ENCODE data around the gene FOXD2. TPM values are rescaled to one million over a fixed set of nuclear protein-coding genes. Genes with fewer than 3 reads are reported as not detected.
A peak's percentile ranks its signal among the peaks of the same experiment; 100 is the strongest.

FOXD2 gene
- polyA plus RNA-seq, 1 of the 3 experiments (the other 2 are of a cell fraction): not detected

GRCh38 chr1:47445823-47446550, 8.1 kb downstream of the FOXD2 start:
- peaks cover 100% of the 10 kb centered on the region for H3K27me3 ChIP-seq (ENCODE audit: insufficient read depth)
- no peaks in the 10 kb centered on the region for H3F3A ChIP-seq (replicated peaks; ENCODE audit: insufficient read depth)
- H3K4me1 ChIP-seq (ENCODE audit: control insufficient read depth in 1 of 2, insufficient read depth in 2 of 2, low read depth in 1 of 2, low read length in 1 of 2): peaks cover 0 to 3% of the 10 kb centered on the region in 2 experiments; a peak in 1 of 4 replicates
- no peak overlapping the region for H3K4me3 ChIP-seq (ENCODE audit: low read depth in 2 of 2, low read length in 1 of 2)
- H3K27ac ChIP-seq (ENCODE audit: low read depth in 2 of 2, low read length in 1 of 2): no peak overlapping the region
- H3K9me3 ChIP-seq: no peaks in the 10 kb centered on the region
- H3K79me2 ChIP-seq (ENCODE audit: insufficient read depth): no peaks in the 10 kb centered on the region
- H4K20me1 ChIP-seq (ENCODE audit: insufficient read depth): no peaks in the 10 kb centered on the region
- no peak for TF ChIP-seq MAX (IDR thresholded peaks at IDR 0.05; ENCODE audit: low read depth)
- TF ChIP-seq POLR2AphosphoS5 (IDR thresholded peaks at IDR 0.05; ENCODE audit: low read depth, low read length): no peak
- TF ChIP-seq MEF2A (IDR thresholded peaks at IDR 0.05; ENCODE audit: borderline replicate concordance, low read depth): no peak
- no peak for TF ChIP-seq TAF1 (IDR thresholded peaks at IDR 0.05; ENCODE audit: borderline replicate concordance, low read depth, low read length)
- no peak for TF ChIP-seq REST (IDR thresholded peaks at IDR 0.05; ENCODE audit: low read depth, low read length)
- no peak for TF ChIP-seq EP300 (IDR thresholded peaks at IDR 0.05; ENCODE audit: borderline replicate concordance in 1 of 2, low read depth in 1 of 2, low read length in 1 of 2)
- no peak for TF ChIP-seq NFIC (IDR thresholded peaks at IDR 0.05; ENCODE audit: borderline replicate concordance)
- no peak for TF ChIP-seq IRF3 (IDR thresholded peaks at IDR 0.05; ENCODE audit: low read depth, low read length)
- no peak for TF ChIP-seq USF2 (IDR thresholded peaks at IDR 0.05; ENCODE audit: borderline replicate concordance, low read depth, low read length)
- no peak for TF ChIP-seq YY1 (IDR thresholded peaks at IDR 0.05; ENCODE audit: low read depth)
- TF ChIP-seq NRF1 (IDR thresholded peaks at IDR 0.05; ENCODE audit: low read depth, low read length): no peak
- TF ChIP-seq ELF1 (IDR thresholded peaks at IDR 0.05): no peak
- TF ChIP-seq RCOR1 (IDR thresholded peaks at IDR 0.05; ENCODE audit: low read length): no peak
- TF ChIP-seq EZH2phosphoT487 (IDR thresholded peaks at IDR 0.05; ENCODE audit: borderline replicate concordance, low read depth): no peak
- TF ChIP-seq SIN3A (IDR thresholded peaks at IDR 0.05; ENCODE audit: borderline replicate concordance, low read depth, low read length): no peak
- H3K4me2 ChIP-seq: no peak overlapping the region
- WGBS (ENCODE audit: low lambda C conversion rate): 28% methylated on average over 25 of the region's 25 CpGs
- no peak overlapping the region for H3K9ac ChIP-seq
- peak; percentile 29 for DNase-seq
- no peaks in the 10 kb centered on the region for H3K36me3 ChIP-seq (replicated peaks in 1 of 2; ENCODE audit: control insufficient read depth in 1 of 2, insufficient read depth in 2 of 2, low read length in 1 of 2)
- H2AFZ ChIP-seq (ENCODE audit: low read depth): no peak overlapping the region
- H3K9me2 ChIP-seq: no peaks in the 10 kb centered on the region
- ChIA-PET CTCF (interaction anchor here (1.0 to 7.9 kb wide), 5 partner anchors 10 to 281 kb away, joined by 3 to 94 read pairs (median 4); partner anchors contain the start of gene FOXD2), POLR2A (interaction anchor here (0.6 kb wide), 1 partner anchor 271 kb away, joined by 3 read pairs; no protein-coding TSS in a partner anchor)
